Uterus (tissue), 4 donors: ENCODE measurements around the gene SERPINB10. TPM values are rescaled to one million over a fixed set of nuclear protein-coding genes. Genes with fewer than 3 reads are reported as not detected.

Experiments used
- DNase-seq, 2 donors: peaks; one replicate each; pipeline ENCODE4 v3.0.0-alpha.2; 2019 to 2020
- H3K27ac ChIP-seq, 2 donors: fragments of 200-600 bp; sonication (generic); 1 replicate in 1 of 2; 2 replicates in 1 of 2; pipeline ENCODE4 v1.5.1; 2016 to 2018
- H3K27me3 ChIP-seq, 2 donors: fragments of 200-600 bp; sonication (generic); one replicate each; pipeline ENCODE4 v1.5.1; 2018 to 2019; ENCODE audit warnings: control low read depth in 1 of 2
- H3K36me3 ChIP-seq, 2 donors: fragments of 200-600 bp; sonication (generic); one replicate each; pipeline ENCODE4 v1.5.1; 2019; ENCODE audit warnings: control low read depth in 1 of 2
- H3K4me1 ChIP-seq, 2 donors: fragments of 200-600 bp; sonication (generic); one replicate each; pipeline ENCODE4 v1.5.1; 2018 to 2019; ENCODE audit warnings: control low read depth in 1 of 2
- H3K4me3 ChIP-seq, 2 donors: fragments of 200-600 bp; sonication (generic); 1 replicate in 1 of 2; 2 replicates in 1 of 2; pipeline ENCODE4 v1.5.1; 2018 to 2019; ENCODE audit warnings: mild to moderate bottlenecking in 1 of 2
- H3K9me3 ChIP-seq, 2 donors: fragments of 200-600 bp; sonication (generic); one replicate each; pipeline ENCODE4 v1.5.1; 2019; ENCODE audit warnings: control low read depth in 1 of 2
- CTCF ChIP-seq, 4 experiments: fragments of 200-600 bp in 2 of 4; fragments of 450-650 bp in 2 of 4; sonication (generic) in 2 of 4; IDR thresholded peaks; one replicate each; pipeline ENCODE4 v1.5.1; 2016 to 2019; ENCODE audit warnings: antibody characterized with exemption in 4 of 4, mild to moderate bottlenecking in 2 of 4, moderate library complexity in 1 of 4
- POLR2A ChIP-seq, 2 donors: fragments of 450-650 bp; IDR thresholded peaks; one replicate each; pipeline ENCODE4 v1.6.1; 2016; ENCODE audit warnings: antibody characterized with exemption in 2 of 2, mild to moderate bottlenecking in 1 of 2, moderate library complexity in 1 of 2
- intact Hi-C: fragments of 100-400 bp; cut with DNase I; formaldehyde crosslinking; loops from one replicate; pipeline ENCODE4 v1.15.1; 2023; ENCODE audit warnings: low total_unique reads
- total RNA-seq, 4 donors: library from RNA; depleted of rRNA in 3 of 4; stranded (reverse); fragments of >200 nt in 3 of 4; gene quantifications; one replicate each; pipeline versions ENCODE4 v1.1.0 to v1.2.4, GENCODE V29; 2014 to 2023
- donor health status: DM: yes; HTN: yes; CAD: no.

The SERPINB10 gene
- total RNA-seq, 4 donors from 2014 or later: not detected

GRCh38 chr18:63963615-63964256, 56.0 kb downstream of the SERPINB10 start:
- DNase-seq: peak in 1 of 2 donors; percentile 28
- H3K9me3 ChIP-seq: no peaks in the 10 kb centered on the region
- TF ChIP-seq CTCF (IDR thresholded peaks at IDR 0.05) (peak; percentile 50 to 56 (median 54)), POLR2A (IDR thresholded peaks at IDR 0.05) (no peak)
- no peak overlapping the region for H3K27ac ChIP-seq
- no peaks in the 10 kb centered on the region for H3K27me3 ChIP-seq
- no peak overlapping the region for H3K4me3 ChIP-seq
- intact Hi-C loops: no loop called here
- H3K4me1 ChIP-seq: no peaks in the 10 kb centered on the region
- no peaks in the 10 kb centered on the region for H3K36me3 ChIP-seq

- H3K4me3 ChIP-seq: no peak overlapping the region
- intact Hi-C loops: no loop called here
- no peak for TF ChIP-seq CTCF (IDR thresholded peaks at IDR 0.05)
- no peak for TF ChIP-seq POLR2A (IDR thresholded peaks at IDR 0.05)
- H3K36me3 ChIP-seq: no peaks in the 10 kb centered on the region
- no peak for DNase-seq
- H3K27me3 ChIP-seq: no peaks in the 10 kb centered on the region
- no peaks in the 10 kb centered on the region for H3K4me1 ChIP-seq
- H3K27ac ChIP-seq: no peak overlapping the region
- no peaks in the 10 kb centered on the region for H3K9me3 ChIP-seq
These were observed 57.1 kb downstream of the SERPINB10 start for GRCh38 chr18:63964908-63965307.

GRCh38 chr18:63965716-63966330, 58.1 kb downstream of the SERPINB10 start:
- Histone ChIP-seq H3K27ac (no peak overlapping the region), H3K36me3 (no peaks in the 10 kb centered on the region), H3K4me3 (no peak overlapping the region), H3K9me3 (no peaks in the 10 kb centered on the region), H3K27me3 (no peaks in the 10 kb centered on the region), H3K4me1 (no peaks in the 10 kb centered on the region)
- intact Hi-C loops: no loop called here
- no peak for DNase-seq
- TF ChIP-seq POLR2A (IDR thresholded peaks at IDR 0.05) (no peak), CTCF (IDR thresholded peaks at IDR 0.05) (no peak)

GRCh38 chr18:63969942-63970808, 62.4 kb downstream of the SERPINB10 start, which contains the start of gene SERPINB8:
TSS of gene SERPINB8 (plus strand) at chr18:63970081. CDS start at chr18:63978309, 8,228 bp downstream.
- intact Hi-C loops: no loop called here

More at GRCh38 chr18:63969942-63970808, 62.4 kb downstream of the SERPINB10 start, which contains the start of gene SERPINB8:
- peak; percentile 90 for DNase-seq
- no peaks in the 10 kb centered on the region for H3K27me3 ChIP-seq
- H3K4me1 ChIP-seq: no peaks in the 10 kb centered on the region
- H3K36me3 ChIP-seq: no peaks in the 10 kb centered on the region
- TF ChIP-seq CTCF (IDR thresholded peaks at IDR 0.05): no peak
- TF ChIP-seq POLR2A (IDR thresholded peaks at IDR 0.05): peak; percentile 50 to 85
- H3K27ac ChIP-seq: peak within 1 kb of the TSS; percentile 84 to 94
- peak within 1 kb of the TSS; percentile 70 to 80 for H3K4me3 ChIP-seq
- H3K9me3 ChIP-seq: no peaks in the 10 kb centered on the region
